ENCODE measurements around the gene CCDC83. TPM values are rescaled to one million over a fixed set of nuclear protein-coding genes. Genes with fewer than 3 reads are reported as not detected.

CCDC83 gene
- total and polyA plus RNA-seq, 2 experiments from 2014 or later: not detected

DNA sequence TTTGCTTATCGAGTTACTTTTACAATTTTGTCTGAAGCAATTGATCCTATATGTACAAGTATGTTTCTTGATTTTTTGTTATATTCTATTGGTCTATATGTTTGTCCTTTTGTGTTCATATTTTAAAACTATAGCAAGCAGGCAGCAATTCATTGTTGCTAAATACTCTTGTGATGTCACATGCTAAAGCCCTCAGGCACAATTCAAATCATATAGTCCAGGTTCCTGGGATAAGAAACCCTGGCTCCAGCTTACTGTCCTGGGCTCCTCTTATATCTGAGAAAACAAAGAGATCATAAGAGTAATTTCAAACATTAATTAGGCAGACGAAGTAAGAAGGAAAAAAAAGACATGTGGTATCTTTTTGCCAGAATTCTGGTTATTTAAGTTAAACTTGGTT lies 6.6 kb upstream of the CCDC83 start:
- peaks cover 52% of the 10 kb centered on the region for H3K9me3 Mint-ChIP-seq
- TF ChIP-seq, protein P1, sequence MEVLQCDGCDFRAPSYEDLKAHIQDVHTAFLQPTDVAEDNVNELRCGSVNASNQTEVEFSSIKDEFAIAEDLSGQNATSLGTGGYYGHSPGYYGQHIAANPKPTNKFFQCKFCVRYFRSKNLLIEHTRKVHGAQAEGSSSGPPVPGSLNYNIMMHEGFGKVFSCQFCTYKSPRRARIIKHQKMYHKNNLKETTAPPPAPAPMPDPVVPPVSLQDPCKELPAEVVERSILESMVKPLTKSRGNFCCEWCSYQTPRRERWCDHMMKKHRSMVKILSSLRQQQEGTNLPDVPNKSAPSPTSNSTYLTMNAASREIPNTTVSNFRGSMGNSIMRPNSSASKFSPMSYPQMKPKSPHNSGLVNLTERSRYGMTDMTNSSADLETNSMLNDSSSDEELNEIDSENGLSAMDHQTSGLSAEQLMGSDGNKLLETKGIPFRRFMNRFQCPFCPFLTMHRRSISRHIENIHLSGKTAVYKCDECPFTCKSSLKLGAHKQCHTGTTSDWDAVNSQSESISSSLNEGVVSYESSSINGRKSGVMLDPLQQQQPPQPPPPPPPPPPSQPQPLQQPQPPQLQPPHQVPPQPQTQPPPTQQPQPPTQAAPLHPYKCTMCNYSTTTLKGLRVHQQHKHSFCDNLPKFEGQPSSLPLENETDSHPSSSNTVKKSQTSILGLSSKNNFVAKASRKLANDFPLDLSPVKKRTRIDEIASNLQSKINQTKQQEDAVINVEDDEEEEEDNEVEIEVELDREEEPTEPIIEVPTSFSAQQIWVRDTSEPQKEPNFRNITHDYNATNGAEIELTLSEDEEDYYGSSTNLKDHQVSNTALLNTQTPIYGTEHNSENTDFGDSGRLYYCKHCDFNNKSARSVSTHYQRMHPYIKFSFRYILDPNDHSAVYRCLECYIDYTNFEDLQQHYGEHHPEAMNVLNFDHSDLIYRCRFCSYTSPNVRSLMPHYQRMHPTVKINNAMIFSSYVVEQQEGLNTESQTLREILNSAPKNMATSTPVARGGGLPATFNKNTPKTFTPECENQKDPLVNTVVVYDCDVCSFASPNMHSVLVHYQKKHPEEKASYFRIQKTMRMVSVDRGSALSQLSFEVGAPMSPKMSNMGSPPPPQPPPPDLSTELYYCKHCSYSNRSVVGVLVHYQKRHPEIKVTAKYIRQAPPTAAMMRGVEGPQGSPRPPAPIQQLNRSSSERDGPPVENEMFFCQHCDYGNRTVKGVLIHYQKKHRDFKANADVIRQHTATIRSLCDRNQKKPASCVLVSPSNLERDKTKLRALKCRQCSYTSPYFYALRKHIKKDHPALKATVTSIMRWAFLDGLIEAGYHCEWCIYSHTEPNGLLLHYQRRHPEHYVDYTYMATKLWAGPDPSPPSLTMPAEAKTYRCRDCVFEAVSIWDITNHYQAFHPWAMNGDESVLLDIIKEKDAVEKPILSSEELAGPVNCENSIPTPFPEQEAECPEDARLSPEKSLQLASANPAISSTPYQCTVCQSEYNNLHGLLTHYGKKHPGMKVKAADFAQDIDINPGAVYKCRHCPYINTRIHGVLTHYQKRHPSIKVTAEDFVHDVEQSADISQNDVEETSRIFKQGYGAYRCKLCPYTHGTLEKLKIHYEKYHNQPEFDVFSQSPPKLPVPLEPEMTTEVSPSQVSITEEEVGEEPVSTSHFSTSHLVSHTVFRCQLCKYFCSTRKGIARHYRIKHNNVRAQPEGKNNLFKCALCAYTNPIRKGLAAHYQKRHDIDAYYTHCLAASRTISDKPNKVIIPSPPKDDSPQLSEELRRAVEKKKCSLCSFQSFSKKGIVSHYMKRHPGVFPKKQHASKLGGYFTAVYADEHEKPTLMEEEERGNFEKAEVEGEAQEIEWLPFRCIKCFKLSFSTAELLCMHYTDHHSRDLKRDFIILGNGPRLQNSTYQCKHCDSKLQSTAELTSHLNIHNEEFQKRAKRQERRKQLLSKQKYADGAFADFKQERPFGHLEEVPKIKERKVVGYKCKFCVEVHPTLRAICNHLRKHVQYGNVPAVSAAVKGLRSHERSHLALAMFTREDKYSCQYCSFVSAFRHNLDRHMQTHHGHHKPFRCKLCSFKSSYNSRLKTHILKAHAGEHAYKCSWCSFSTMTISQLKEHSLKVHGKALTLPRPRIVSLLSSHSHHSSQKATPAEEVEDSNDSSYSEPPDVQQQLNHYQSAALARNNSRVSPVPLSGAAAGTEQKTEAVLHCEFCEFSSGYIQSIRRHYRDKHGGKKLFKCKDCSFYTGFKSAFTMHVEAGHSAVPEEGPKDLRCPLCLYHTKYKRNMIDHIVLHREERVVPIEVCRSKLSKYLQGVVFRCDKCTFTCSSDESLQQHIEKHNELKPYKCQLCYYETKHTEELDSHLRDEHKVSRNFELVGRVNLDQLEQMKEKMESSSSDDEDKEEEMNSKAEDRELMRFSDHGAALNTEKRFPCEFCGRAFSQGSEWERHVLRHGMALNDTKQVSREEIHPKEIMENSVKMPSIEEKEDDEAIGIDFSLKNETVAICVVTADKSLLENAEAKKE (CRISPR knock-in tag; IDR thresholded peaks at IDR 0.05): no peak
- TF ChIP-seq, protein P2, sequence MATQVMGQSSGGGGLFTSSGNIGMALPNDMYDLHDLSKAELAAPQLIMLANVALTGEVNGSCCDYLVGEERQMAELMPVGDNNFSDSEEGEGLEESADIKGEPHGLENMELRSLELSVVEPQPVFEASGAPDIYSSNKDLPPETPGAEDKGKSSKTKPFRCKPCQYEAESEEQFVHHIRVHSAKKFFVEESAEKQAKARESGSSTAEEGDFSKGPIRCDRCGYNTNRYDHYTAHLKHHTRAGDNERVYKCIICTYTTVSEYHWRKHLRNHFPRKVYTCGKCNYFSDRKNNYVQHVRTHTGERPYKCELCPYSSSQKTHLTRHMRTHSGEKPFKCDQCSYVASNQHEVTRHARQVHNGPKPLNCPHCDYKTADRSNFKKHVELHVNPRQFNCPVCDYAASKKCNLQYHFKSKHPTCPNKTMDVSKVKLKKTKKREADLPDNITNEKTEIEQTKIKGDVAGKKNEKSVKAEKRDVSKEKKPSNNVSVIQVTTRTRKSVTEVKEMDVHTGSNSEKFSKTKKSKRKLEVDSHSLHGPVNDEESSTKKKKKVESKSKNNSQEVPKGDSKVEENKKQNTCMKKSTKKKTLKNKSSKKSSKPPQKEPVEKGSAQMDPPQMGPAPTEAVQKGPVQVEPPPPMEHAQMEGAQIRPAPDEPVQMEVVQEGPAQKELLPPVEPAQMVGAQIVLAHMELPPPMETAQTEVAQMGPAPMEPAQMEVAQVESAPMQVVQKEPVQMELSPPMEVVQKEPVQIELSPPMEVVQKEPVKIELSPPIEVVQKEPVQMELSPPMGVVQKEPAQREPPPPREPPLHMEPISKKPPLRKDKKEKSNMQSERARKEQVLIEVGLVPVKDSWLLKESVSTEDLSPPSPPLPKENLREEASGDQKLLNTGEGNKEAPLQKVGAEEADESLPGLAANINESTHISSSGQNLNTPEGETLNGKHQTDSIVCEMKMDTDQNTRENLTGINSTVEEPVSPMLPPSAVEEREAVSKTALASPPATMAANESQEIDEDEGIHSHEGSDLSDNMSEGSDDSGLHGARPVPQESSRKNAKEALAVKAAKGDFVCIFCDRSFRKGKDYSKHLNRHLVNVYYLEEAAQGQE (IDR thresholded peaks at IDR 0.05; ENCODE audit: unreplicated experiment): no peak
- TF ChIP-seq, protein P3, sequence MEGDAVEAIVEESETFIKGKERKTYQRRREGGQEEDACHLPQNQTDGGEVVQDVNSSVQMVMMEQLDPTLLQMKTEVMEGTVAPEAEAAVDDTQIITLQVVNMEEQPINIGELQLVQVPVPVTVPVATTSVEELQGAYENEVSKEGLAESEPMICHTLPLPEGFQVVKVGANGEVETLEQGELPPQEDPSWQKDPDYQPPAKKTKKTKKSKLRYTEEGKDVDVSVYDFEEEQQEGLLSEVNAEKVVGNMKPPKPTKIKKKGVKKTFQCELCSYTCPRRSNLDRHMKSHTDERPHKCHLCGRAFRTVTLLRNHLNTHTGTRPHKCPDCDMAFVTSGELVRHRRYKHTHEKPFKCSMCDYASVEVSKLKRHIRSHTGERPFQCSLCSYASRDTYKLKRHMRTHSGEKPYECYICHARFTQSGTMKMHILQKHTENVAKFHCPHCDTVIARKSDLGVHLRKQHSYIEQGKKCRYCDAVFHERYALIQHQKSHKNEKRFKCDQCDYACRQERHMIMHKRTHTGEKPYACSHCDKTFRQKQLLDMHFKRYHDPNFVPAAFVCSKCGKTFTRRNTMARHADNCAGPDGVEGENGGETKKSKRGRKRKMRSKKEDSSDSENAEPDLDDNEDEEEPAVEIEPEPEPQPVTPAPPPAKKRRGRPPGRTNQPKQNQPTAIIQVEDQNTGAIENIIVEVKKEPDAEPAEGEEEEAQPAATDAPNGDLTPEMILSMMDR (conservative IDR thresholded peaks at IDR 0.05; ENCODE audit: low read depth in 2 of 2): no peak
- no peak for TF ChIP-seq NANOG (IDR thresholded peaks at IDR 0.05; ENCODE audit: borderline replicate concordance)
- TF ChIP-seq JUNB (IDR thresholded peaks at IDR 0.05; ENCODE audit: unreplicated experiment): no peak
- TF ChIP-seq ZNF331 (CRISPR knock-in tag; IDR thresholded peaks at IDR 0.05; ENCODE audit: low read depth): no peak
- no peak for TF ChIP-seq CREB1 (CRISPR knock-in tag; IDR thresholded peaks at IDR 0.05; ENCODE audit: low read depth)
- TF ChIP-seq, protein P4, sequence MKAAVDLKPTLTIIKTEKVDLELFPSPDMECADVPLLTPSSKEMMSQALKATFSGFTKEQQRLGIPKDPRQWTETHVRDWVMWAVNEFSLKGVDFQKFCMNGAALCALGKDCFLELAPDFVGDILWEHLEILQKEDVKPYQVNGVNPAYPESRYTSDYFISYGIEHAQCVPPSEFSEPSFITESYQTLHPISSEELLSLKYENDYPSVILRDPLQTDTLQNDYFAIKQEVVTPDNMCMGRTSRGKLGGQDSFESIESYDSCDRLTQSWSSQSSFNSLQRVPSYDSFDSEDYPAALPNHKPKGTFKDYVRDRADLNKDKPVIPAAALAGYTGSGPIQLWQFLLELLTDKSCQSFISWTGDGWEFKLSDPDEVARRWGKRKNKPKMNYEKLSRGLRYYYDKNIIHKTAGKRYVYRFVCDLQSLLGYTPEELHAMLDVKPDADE (IDR thresholded peaks at IDR 0.05): no peak
- TF ChIP-seq EZH2 (IDR thresholded peaks at IDR 0.05; ENCODE audit: low read depth, unreplicated experiment): no peak
- TF ChIP-seq EZH2phosphoT487 (IDR thresholded peaks at IDR 0.05; ENCODE audit: unreplicated experiment): no peak
- no peak for TF ChIP-seq POLR2AphosphoS5 (IDR thresholded peaks at IDR 0.05; ENCODE audit: low read depth)
- no peak for TF ChIP-seq STAT1 (IDR thresholded peaks at IDR 0.05; ENCODE audit: unreplicated experiment)
- no peak for TF ChIP-seq ZNF114 (CRISPR knock-in tag; IDR thresholded peaks at IDR 0.05)
- no peak overlapping the region for H3K4me3 Mint-ChIP-seq

More for the DNA sequence above, 6.6 kb upstream of the CCDC83 start:
- Histone ChIP-seq H3K4me1 (ENCODE audit: insufficient read depth) (no peaks in the 10 kb centered on the region), H3K27ac (ENCODE audit: low read depth) (no peak overlapping the region), H3K4me2 (no peak overlapping the region), H3K27me3 (ENCODE audit: insufficient read depth) (no peaks in the 10 kb centered on the region), H2AFZ (no peak overlapping the region), H3K36me3 (ENCODE audit: insufficient read depth) (peaks cover 5% of the 10 kb centered on the region; the same call in 1 of the 2 replicates), H3K9me2 (ENCODE audit: insufficient read depth) (no peaks in the 10 kb centered on the region; the same call in 1 of the 2 replicates), H3K4me3 (no peak overlapping the region), H4K20me1 (replicated peaks; ENCODE audit: insufficient read depth) (no peaks in the 10 kb centered on the region), H3K79me2 (replicated peaks; ENCODE audit: insufficient read depth) (no peaks in the 10 kb centered on the region), H3F3A (replicated peaks; ENCODE audit: low read depth) (no peaks in the 10 kb centered on the region)
- no peak overlapping the region for H3K27ac Mint-ChIP-seq
- DNase-seq (ENCODE audit: low spot score): no peak
- ATAC-seq: no peak
- peaks cover 4% of the 10 kb centered on the region for H3K27me3 Mint-ChIP-seq (ENCODE audit: insufficient read depth, low read depth, poor library complexity)
- no peaks in the 10 kb centered on the region for H3K4me1 Mint-ChIP-seq
- H3K36me3 Mint-ChIP-seq (ENCODE audit: low read depth): peaks cover 33% of the 10 kb centered on the region
